GM12878 (cell line): ENCODE measurements around the gene MEX3D. TPM values are rescaled to one million over a fixed set of nuclear protein-coding genes. Genes with fewer than 3 reads are reported as not detected.

Source experiments
- ATAC-seq: fragments of 200-7000 bp; cut with Tn5 transposase; 3 replicates; pipeline ENCODE4 v1.9.1; 2020; ENCODE audit warnings: mild to moderate bottlenecking, moderate library complexity
- BruUV-seq: library from RNA; stranded (reverse); fragments of 400-500 nt; replicated peaks from 2 replicates; lab custom pipeline; 2021; lab: Mats Ljungman, UMichigan
- CTCF ChIA-PET: fragments of 300-600 bp; sonication (Branson Sonifier 250); formaldehyde crosslinking; extraction: SDS; loops from one replicate; lab custom pipeline; 2021; ENCODE audit warnings: inconsistent platforms; lab: Yijun Ruan, JAX
- POLR2A ChIA-PET: fragments of 350-600 bp; formaldehyde crosslinking; extraction: SDS; loops from one replicate; lab custom pipeline; 2021; ENCODE audit warnings: inconsistent platforms; lab: Charles Lee
- RAD21 ChIA-PET: fragments of 300-600 bp; sonication (Branson Sonifier 250); formaldehyde crosslinking; loops from one replicate; lab custom pipeline; 2023; ENCODE audit warnings: antibody characterized with exemption; ENCODE audit not compliant: unreplicated experiment; lab: Charles Lee
- SMC1A ChIA-PET: fragments of 300-600 bp; sonication (Branson Sonifier 250); formaldehyde crosslinking; loops from one replicate; lab custom pipeline; 2023; ENCODE audit not compliant: unreplicated experiment, uncharacterized antibody; lab: Charles Lee
- DNase-seq: peaks from one replicate; pipeline ENCODE4 v3.0.0-alpha.2; 2011; ENCODE audit warnings: low read depth, low spot score
- FAIRE-seq: peaks from 3 replicates; lab custom pipeline; 2011; peaks lifted over from hg19 to GRCh38; lab: Jason Lieb, UNC
- H2AFZ ChIP-seq: 2 replicates; pipeline ENCODE4 v1.6.0; 2011; ENCODE audit warnings: low read depth, low read length, control low read depth; ENCODE audit not compliant: control insufficient read depth
- H3K27ac ChIP-seq: 2 replicates; pipeline ENCODE4 v1.5.1; 2011; ENCODE audit warnings: control low read depth; ENCODE audit not compliant: control insufficient read depth, insufficient read depth
- H3K27me3 ChIP-seq, 2 experiments: replicated peaks in 1 of 2; 2 replicates each; pipeline versions ENCODE4 v1.6.0 to v1.6.1; 2011; ENCODE audit warnings: low read length in 1 of 2; ENCODE audit not compliant: control insufficient read depth in 2 of 2, insufficient read depth in 2 of 2
- H3K36me3 ChIP-seq, 2 experiments: 2 replicates each; pipeline ENCODE4 v1.5.1; 2011; ENCODE audit warnings: low read length in 1 of 2; ENCODE audit not compliant: control insufficient read depth in 2 of 2, insufficient read depth in 2 of 2
- H3K4me1 ChIP-seq: 2 replicates; pipeline ENCODE4 v1.6.1; 2011; ENCODE audit warnings: mild to moderate bottlenecking, low read length, moderate library complexity, mixed read lengths; ENCODE audit not compliant: control insufficient read depth, insufficient read depth
- H3K4me2 ChIP-seq: 2 replicates; pipeline ENCODE4 v1.6.0; 2011; ENCODE audit warnings: control low read depth; ENCODE audit not compliant: control insufficient read depth, insufficient read depth
- H3K4me3 ChIP-seq: fragments of 200-600 bp; sonication (generic); 2 replicates; pipeline ENCODE4 v1.5.1; 2016
- H3K79me2 ChIP-seq: 2 replicates; pipeline ENCODE4 v1.6.0; 2011; ENCODE audit warnings: low read length; ENCODE audit not compliant: control insufficient read depth, insufficient read depth
- H3K9ac ChIP-seq: 2 replicates; pipeline ENCODE4 v1.8.0; 2011; ENCODE audit warnings: low read length, control low read depth, mixed read lengths; ENCODE audit not compliant: control insufficient read depth, insufficient read depth
- H3K9me3 ChIP-seq: replicated peaks from 3 replicates; pipeline ENCODE4 v1.5.1; 2011; ENCODE audit warnings: mild to moderate bottlenecking, low read length; ENCODE audit not compliant: control insufficient read depth, insufficient read depth
- H4K20me1 ChIP-seq: 2 replicates; pipeline ENCODE4 v1.6.0; 2011; ENCODE audit not compliant: control insufficient read depth, insufficient read depth
- BRCA1 ChIP-seq: IDR thresholded peaks from 2 replicates; pipeline ENCODE4 v1.6.1; 2011; ENCODE audit warnings: low read depth, low read length, improper control_type of control experiment
- CEBPZ ChIP-seq: fragments of 150-350 bp; IDR thresholded peaks from 2 replicates; pipeline ENCODE4 v1.6.1; 2016; ENCODE audit warnings: low read depth, low read length
- CTCF ChIP-seq, 3 experiments: IDR thresholded peaks in 2 of 3; conservative IDR thresholded peaks in 1 of 3; 2 replicates each; pipeline ENCODE4 v1.5.1; 2011; ENCODE audit warnings: low read depth in 3 of 3, low read length in 3 of 3, mild to moderate bottlenecking in 3 of 3, control low read depth in 2 of 3, moderate library complexity in 2 of 3, inconsistent platforms in 1 of 3, mixed read lengths in 1 of 3; ENCODE audit not compliant: control insufficient read depth in 2 of 3, insufficient read depth in 1 of 3; ENCODE audit errors: extremely low read depth in 1 of 3
- ESRRA ChIP-seq: IDR thresholded peaks from 2 replicates; pipeline ENCODE4 v1.6.1; 2012; ENCODE audit warnings: mild to moderate bottlenecking, low read length, improper control_type of control experiment
- FOS ChIP-seq: IDR thresholded peaks from 3 replicates; pipeline ENCODE4 v1.6.1; 2011; ENCODE audit warnings: borderline replicate concordance; ENCODE audit not compliant: insufficient read length; ENCODE audit errors: extremely low read depth
- GABPA ChIP-seq: IDR thresholded peaks from 2 replicates; pipeline ENCODE4 v1.6.1; 2014; ENCODE audit warnings: antibody characterized with exemption, low read depth, mild to moderate bottlenecking, inconsistent platforms
- GATAD2B ChIP-seq: fragments of 450-650 bp; conservative IDR thresholded peaks from 2 replicates; pipeline ENCODE4 v1.6.1; 2017; ENCODE audit warnings: low read depth, mild to moderate bottlenecking, moderate library complexity
- MTA3 ChIP-seq: IDR thresholded peaks from 2 replicates; pipeline ENCODE4 v1.6.1; 2012; ENCODE audit warnings: low read length, inconsistent platforms, borderline replicate concordance
- NFXL1 ChIP-seq: fragments of 450-650 bp; IDR thresholded peaks from 2 replicates; pipeline ENCODE4 v1.6.1; 2017; ENCODE audit warnings: antibody characterized with exemption, mild to moderate bottlenecking, borderline replicate concordance
- PBX3 ChIP-seq: IDR thresholded peaks from 2 replicates; pipeline ENCODE4 v1.6.1; 2011; ENCODE audit warnings: mild to moderate bottlenecking, low read depth, low read length, moderate library complexity; ENCODE audit not compliant: insufficient replicate concordance
- RB1 ChIP-seq: fragments of 450-650 bp; formaldehyde crosslinking; IDR thresholded peaks from 2 replicates; pipeline ENCODE4 v1.6.1; 2017; ENCODE audit warnings: mild to moderate bottlenecking, borderline replicate concordance
- SIX5 ChIP-seq: IDR thresholded peaks from 2 replicates; pipeline ENCODE4 v1.6.1; 2011; ENCODE audit warnings: mild to moderate bottlenecking, low read depth, low read length, moderate library complexity; ENCODE audit not compliant: severe bottlenecking
- TCF3 ChIP-seq: IDR thresholded peaks from 2 replicates; pipeline ENCODE4 v1.6.1; 2012; ENCODE audit warnings: low read depth, mild to moderate bottlenecking, low read length, borderline replicate concordance; ENCODE audit not compliant: insufficient read depth
- USF1 ChIP-seq: IDR thresholded peaks from 2 replicates; pipeline ENCODE4 v1.6.1; 2011; ENCODE audit warnings: borderline replicate concordance, low read depth, mild to moderate bottlenecking, moderate library complexity, mixed read lengths, low read length; ENCODE audit not compliant: insufficient read depth; ENCODE audit errors: extremely low read length
- ZNF384 ChIP-seq: IDR thresholded peaks from 2 replicates; pipeline ENCODE4 v1.6.1; 2012; ENCODE audit warnings: low read depth, mild to moderate bottlenecking, low read length, improper control_type of control experiment, borderline replicate concordance
- WGBS: methylation state at CpG from one replicate; pipeline ENCODE4 v1.1.6; 2016; ENCODE audit warnings: low lambda C conversion rate; ENCODE audit not compliant: insufficient replicate concordance, insufficient coverage; ENCODE audit errors: missing lambda C conversion rate; 5-methylcytosine and 5-hydroxymethylcytosine counted together
- in situ Hi-C: fragments of 300-500 bp; cut with MboI; formaldehyde crosslinking; loops from 9 replicates; pipeline ENCODE4 v1.14.3; 2018; ENCODE audit warnings: mixed read lengths
- intact Hi-C: fragments of 100-400 bp; cut with micrococcal nuclease; formaldehyde crosslinking; loops from one replicate; pipeline ENCODE4 v1.14.2; 2022; ENCODE audit not compliant: unreplicated experiment
- polyA plus RNA-seq, 11 experiments: library from polyadenylated mRNA; depleted of rRNA in 4 of 11; unstranded in 6 of 11; stranded (reverse) in 5 of 11; fragments of >200 nt; fragmentation: Nextera tagmentation in 4 of 11; fragmentation: Illumina TruSeq in 1 of 11; extraction: Ambion mirVana in 4 of 11; extraction: Trizol in 1 of 11; gene quantifications; 1 replicate in 1 of 11; 2 replicates in 10 of 11; pipeline versions ENCODE4 v1.2.1 to v1.2.3, GENCODE V29; 2011 to 2016; ENCODE audit warnings: inconsistent platforms in 2 of 11, missing spikeins in 2 of 11, low read depth in 1 of 11
- total RNA-seq, 4 experiments: library from RNA; depleted of rRNA in 3 of 4; stranded (reverse); fragments of >200 nt in 3 of 4; fragmentation: Illumina TruSeq in 1 of 4; extraction: Trizol in 1 of 4; gene quantifications; 2 replicates each; pipeline versions ENCODE4 v1.2.1 to v1.2.3, GENCODE V29; 2013 to 2021

The MEX3D gene
- total and polyA plus RNA-seq, 10 of the 15 experiments (the other 5 are each of a cell fraction or from before 2014, with no cell fraction given): 0.18 to 6.8 (median 0.81) TPM

GRCh38 chr19:1534972-1535371 lies 33.2 kb downstream of the MEX3D start:
- no peaks in the 10 kb centered on the region for H3K9me3 ChIP-seq
- no peaks in the 10 kb centered on the region for H4K20me1 ChIP-seq
- POLR2A ChIA-PET: no interaction called here
- no peaks in the 10 kb centered on the region for H3K79me2 ChIP-seq
- in situ Hi-C loops (no loop called here), intact Hi-C loops (no loop called here)
- no peak overlapping the region for H3K9ac ChIP-seq
- FAIRE-seq (no peak), ATAC-seq (no peak), DNase-seq (no peak)
- no TSS peak for BruUV-seq
- H3K4me1 ChIP-seq: no peaks in the 10 kb centered on the region
- SMC1A ChIA-PET: no interaction called here
- RAD21 ChIA-PET: interaction anchor here (0.7 kb wide), 1 partner anchor 63 kb away, joined by 3 read pairs; no protein-coding TSS in a partner anchor
- no peak overlapping the region for H3K4me2 ChIP-seq
- no peak overlapping the region for H2AFZ ChIP-seq
- H3K27ac ChIP-seq: no peak overlapping the region
- CTCF ChIA-PET: interaction anchor here (0.9 kb wide), 1 partner anchor 137 kb away, joined by 4 read pairs; no protein-coding TSS in a partner anchor
- no peak overlapping the region for H3K4me3 ChIP-seq
- H3K27me3 ChIP-seq: no peaks in the 10 kb centered on the region
- H3K36me3 ChIP-seq: no peaks in the 10 kb centered on the region
- 68% methylated on average over 14 of the region's 14 CpGs for WGBS
- no peak for TF ChIP-seq TCF3
- TF ChIP-seq SIX5: no peak
- TF ChIP-seq CTCF (IDR thresholded peaks at IDR 0.05 in 2 of 3, conservative IDR thresholded peaks at IDR 0.05 in 1 of 3; ENCODE audit: control insufficient read depth in 2 of 3, extremely low read depth in 1 of 3, insufficient read depth in 1 of 3, low read depth in 3 of 3, low read length in 3 of 3): no peak
- TF ChIP-seq USF1: no peak
- TF ChIP-seq RB1: no peak
- no peak for TF ChIP-seq NFXL1
- no peak for TF ChIP-seq FOS
- no peak for TF ChIP-seq ZNF384
- no peak for TF ChIP-seq BRCA1
- TF ChIP-seq CEBPZ: no peak
- TF ChIP-seq GATAD2B: no peak
- no peak for TF ChIP-seq GABPA
- no peak for TF ChIP-seq MTA3
- TF ChIP-seq ESRRA: no peak
- no peak for TF ChIP-seq PBX3
